Trophoblast cell (in vitro differentiated cells and primary cell): ENCODE measurements around the gene TMEM250.

ENCODE experiments used
- DNase-seq, 2 donors: peaks; one replicate each; pipeline ENCODE4 v3.0.0-alpha.2; 2016
- H2AFZ ChIP-seq: 2 replicates; pipeline ENCODE4 v1.6.1; 2013; ENCODE audit warnings: low read length, moderate library complexity, mild to moderate bottlenecking; ENCODE audit not compliant: insufficient read depth, poor library complexity
- H2AK5ac ChIP-seq: 2 replicates; pipeline ENCODE4 v1.6.1; 2013; ENCODE audit warnings: mild to moderate bottlenecking, low read length
- H2BK120ac ChIP-seq: 2 replicates; pipeline ENCODE4 v1.6.1; 2013; ENCODE audit warnings: low read length, mild to moderate bottlenecking, moderate library complexity; ENCODE audit not compliant: insufficient read depth, poor library complexity
- H2BK12ac ChIP-seq: 2 replicates; pipeline ENCODE4 v1.6.1; 2013; ENCODE audit warnings: mild to moderate bottlenecking, low read length, moderate library complexity
- H2BK5ac ChIP-seq: 2 replicates; pipeline ENCODE4 v1.6.1; 2013; ENCODE audit warnings: low read length, low read depth, moderate library complexity, mild to moderate bottlenecking; ENCODE audit not compliant: poor library complexity
- H3K14ac ChIP-seq: 2 replicates; pipeline ENCODE4 v1.6.1; 2013; ENCODE audit warnings: mild to moderate bottlenecking, low read length
- H3K18ac ChIP-seq: 2 replicates; pipeline ENCODE4 v1.6.1; 2013; ENCODE audit warnings: mild to moderate bottlenecking, low read length
- H3K23ac ChIP-seq: 2 replicates; pipeline ENCODE4 v1.6.1; 2013; ENCODE audit warnings: low read length
- H3K27ac ChIP-seq: 2 replicates; pipeline ENCODE4 v1.5.1; 2013; ENCODE audit warnings: low read depth, mild to moderate bottlenecking, inconsistent platforms, low read length, moderate library complexity
- H3K27me3 ChIP-seq: 2 replicates; pipeline ENCODE4 v1.6.1; 2013; ENCODE audit warnings: inconsistent platforms, mild to moderate bottlenecking, low read length, moderate library complexity; ENCODE audit not compliant: insufficient read depth
- H3K36me3 ChIP-seq, 2 experiments: 1 replicate in 1 of 2; 2 replicates in 1 of 2; pipeline ENCODE4 v1.6.1; 2013; ENCODE audit warnings: low read length in 2 of 2, mild to moderate bottlenecking in 2 of 2, moderate library complexity in 1 of 2; ENCODE audit not compliant: insufficient read depth in 2 of 2, control insufficient read depth in 1 of 2
- H3K4ac ChIP-seq: 2 replicates; pipeline ENCODE4 v1.6.1; 2013; ENCODE audit warnings: low read depth, mild to moderate bottlenecking, low read length, moderate library complexity
- H3K4me1 ChIP-seq, 2 experiments: 1 replicate in 1 of 2; 2 replicates in 1 of 2; pipeline ENCODE4 v1.6.1; 2013; ENCODE audit warnings: low read length in 2 of 2, mild to moderate bottlenecking in 2 of 2, moderate library complexity in 1 of 2; ENCODE audit not compliant: insufficient read depth in 2 of 2, control insufficient read depth in 1 of 2
- H3K4me2 ChIP-seq: 2 replicates; pipeline ENCODE4 v1.6.1; 2013; ENCODE audit warnings: inconsistent platforms, mild to moderate bottlenecking, low read length, moderate library complexity
- H3K4me3 ChIP-seq: 2 replicates; pipeline ENCODE4 v1.5.1; 2013; ENCODE audit warnings: mild to moderate bottlenecking, low read depth, low read length, inconsistent platforms
- H3K79me1 ChIP-seq: one replicate; pipeline ENCODE4 v1.6.1; 2013; ENCODE audit warnings: low read length
- H3K79me2 ChIP-seq: 2 replicates; pipeline ENCODE4 v1.6.1; 2013; ENCODE audit warnings: low read length, mild to moderate bottlenecking; ENCODE audit not compliant: control insufficient read depth, insufficient read depth, poor library complexity
- H3K9ac ChIP-seq: 2 replicates; pipeline ENCODE4 v1.6.1; 2013; ENCODE audit warnings: mild to moderate bottlenecking, low read length
- H3K9me3 ChIP-seq: 2 replicates; pipeline ENCODE4 v1.6.1; 2013; ENCODE audit warnings: low read depth, mild to moderate bottlenecking, control low read depth, inconsistent platforms, low read length; ENCODE audit not compliant: insufficient read depth
- H4K12ac ChIP-seq: 2 replicates; pipeline ENCODE4 v1.6.1; 2013; ENCODE audit warnings: low read depth, mild to moderate bottlenecking, low read length, moderate library complexity
- H4K8ac ChIP-seq: 2 replicates; pipeline ENCODE4 v1.6.1; 2013; ENCODE audit warnings: low read depth, mild to moderate bottlenecking, low read length, moderate library complexity
- H4K91ac ChIP-seq: one replicate; pipeline ENCODE4 v1.6.1; 2013; ENCODE audit warnings: low read depth, mild to moderate bottlenecking, low read length, moderate library complexity
- WGBS: extraction: QIAGEN DNeasy Blood & Tissue Kit; methylation state at CpG from one replicate; pipeline ENCODE4 v1.1.7; 2013; ENCODE audit warnings: missing lambda C conversion rate; ENCODE audit not compliant: insufficient read length, insufficient coverage; ENCODE audit errors: extremely low coverage; 5-methylcytosine and 5-hydroxymethylcytosine counted together

TMEM250 gene

DNA sequence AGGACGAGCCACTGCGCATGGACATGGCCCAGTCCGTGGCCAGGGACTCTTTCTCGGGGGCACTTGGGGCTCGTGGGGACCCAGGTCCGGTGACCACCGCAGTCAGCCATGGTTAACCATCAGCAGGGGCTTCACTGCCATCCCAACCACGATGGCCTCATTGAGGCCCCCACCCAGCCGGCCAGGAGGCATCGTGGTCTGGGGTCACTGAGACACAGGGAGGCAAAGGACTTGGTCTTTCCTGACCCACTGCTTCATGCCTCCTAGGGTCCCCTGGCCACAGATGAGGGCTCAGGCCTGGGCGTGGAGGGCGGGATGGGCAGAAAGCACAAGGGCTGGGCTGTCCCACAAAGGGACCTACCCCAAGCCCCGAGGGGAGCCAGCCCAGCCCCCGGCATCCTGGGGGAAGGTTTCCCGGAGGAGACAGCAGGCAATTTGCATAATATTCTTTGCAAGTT, 30.2 kb downstream of the TMEM250 start:
- Histone ChIP-seq H2AK5ac (no peak overlapping the region), H4K8ac (no peak overlapping the region), H2BK120ac (no peak overlapping the region), H2BK5ac (no peak overlapping the region), H2AFZ (no peak overlapping the region), H3K4ac (no peak overlapping the region), H3K4me1 (peaks cover 20 to 22% of the 10 kb centered on the region in 2 experiments), H3K79me2 (peaks cover 4% of the 10 kb centered on the region), H3K4me2 (no peak overlapping the region), H3K27me3 (no peaks in the 10 kb centered on the region), H2BK12ac (no peak overlapping the region), H3K4me3 (no peak overlapping the region), H3K18ac (no peak overlapping the region), H3K36me3 (peaks cover 5 to 7% of the 10 kb centered on the region in 2 experiments), H3K79me1 (peaks cover 12% of the 10 kb centered on the region), H3K27ac (no peak overlapping the region), H4K12ac (no peak overlapping the region), H3K9ac (no peak overlapping the region), H3K14ac (no peak overlapping the region), H4K91ac (no peak overlapping the region), H3K23ac (no peak overlapping the region), H3K9me3 (no peaks in the 10 kb centered on the region)
- WGBS, result no CpG with 5 or more reads among the region's 15 CpGs
- DNase-seq, result no peak

- H3K36me3 ChIP-seq, result peaks cover 7% of the 10 kb centered on the region in 2 experiments
- H4K8ac ChIP-seq, result no peak overlapping the region
- no peaks in the 10 kb centered on the region for H3K27me3 ChIP-seq
- no peak overlapping the region for H2BK5ac ChIP-seq
- no peak overlapping the region for H3K27ac ChIP-seq
- no peak overlapping the region for H3K4me3 ChIP-seq
- H2AFZ ChIP-seq, result no peak overlapping the region
- H3K14ac ChIP-seq, result no peak overlapping the region
- H3K18ac ChIP-seq, result no peak overlapping the region
- H4K12ac ChIP-seq, result no peak overlapping the region
- H2BK12ac ChIP-seq, result no peak overlapping the region
- no peak overlapping the region for H2BK120ac ChIP-seq
- no peaks in the 10 kb centered on the region for H3K9me3 ChIP-seq
- no peak overlapping the region for H2AK5ac ChIP-seq
- DNase-seq, result no peak
- no peak overlapping the region for H3K9ac ChIP-seq
- no peak overlapping the region for H3K23ac ChIP-seq
- peaks cover 18 to 22% of the 10 kb centered on the region in 2 experiments for H3K4me1 ChIP-seq
- no peak overlapping the region for H3K4ac ChIP-seq
- H3K79me1 ChIP-seq, result peaks cover 12% of the 10 kb centered on the region
- no peak overlapping the region for H4K91ac ChIP-seq
- no CpG with 5 or more reads among the region's 24 CpGs for WGBS
- peaks cover 4% of the 10 kb centered on the region for H3K79me2 ChIP-seq
- H3K4me2 ChIP-seq, result no peak overlapping the region
Observed at GRCh38 chr9:136087741-136088480, 30.8 kb downstream of the TMEM250 start.

DNA sequence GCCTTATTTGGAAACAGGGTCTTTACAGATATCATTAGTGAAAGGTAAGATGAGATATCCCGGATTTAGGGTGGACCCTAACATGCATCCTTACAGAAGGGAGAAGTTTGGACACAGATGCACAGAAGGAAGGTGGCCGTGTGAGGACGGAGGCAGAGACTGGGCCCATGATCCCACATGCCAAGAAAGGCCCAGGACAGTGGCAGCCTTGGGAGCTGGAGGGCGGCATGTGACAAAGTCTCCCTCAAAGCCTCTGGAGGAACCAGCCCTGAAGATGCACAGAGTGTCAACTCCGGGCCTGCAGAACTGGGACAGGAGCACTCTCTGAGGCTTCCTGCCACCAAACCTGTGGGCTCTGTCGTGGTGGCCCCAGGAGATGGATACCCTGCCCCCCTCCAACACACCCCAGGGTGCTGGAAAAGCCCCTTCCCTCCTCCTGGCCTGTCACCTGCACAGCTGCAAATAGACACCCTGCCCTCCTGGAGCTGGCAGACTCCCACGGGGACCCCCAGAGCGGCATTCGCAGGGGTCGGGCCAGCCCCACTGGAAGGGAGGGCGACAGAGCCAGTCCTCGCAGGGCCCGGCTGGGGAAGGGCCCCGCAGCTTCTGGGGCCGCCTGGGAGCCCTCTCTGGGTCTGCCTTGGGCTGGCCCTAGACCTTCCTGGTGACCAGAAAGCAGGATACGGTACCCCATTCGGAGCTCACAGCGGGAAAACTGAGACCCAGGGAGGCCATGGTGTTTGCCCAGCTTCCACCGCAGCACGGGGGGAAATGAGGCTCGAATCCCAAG, 31.5 kb downstream of the TMEM250 start:
- Histone ChIP-seq H3K4me1 (peaks cover 15 to 18% of the 10 kb centered on the region in 2 experiments), H2AK5ac (no peak overlapping the region), H3K27ac (no peak overlapping the region), H4K12ac (no peak overlapping the region), H3K36me3 (peaks cover 1 to 7% of the 10 kb centered on the region in 2 experiments), H3K23ac (no peak overlapping the region), H3K79me1 (peaks cover 10% of the 10 kb centered on the region), H3K14ac (no peak overlapping the region), H3K9me3 (no peaks in the 10 kb centered on the region), H3K18ac (no peak overlapping the region), H4K8ac (no peak overlapping the region), H2BK120ac (no peak overlapping the region), H2AFZ (no peak overlapping the region), H3K27me3 (no peaks in the 10 kb centered on the region), H4K91ac (no peak overlapping the region), H3K79me2 (peaks cover 2% of the 10 kb centered on the region), H3K4me3 (no peak overlapping the region), H2BK12ac (no peak overlapping the region), H2BK5ac (no peak overlapping the region), H3K4me2 (no peak overlapping the region), H3K4ac (peak overlapping the region; percentile 12), H3K9ac (no peak overlapping the region)
- no CpG with 5 or more reads among the region's 21 CpGs for WGBS
- DNase-seq, result no peak

GRCh38 chr9:136086213-136086881, 32.3 kb downstream of the TMEM250 start:
- Histone ChIP-seq H3K36me3 (peaks cover 0 to 7% of the 10 kb centered on the region in 2 experiments), H3K23ac (no peak overlapping the region), H3K14ac (no peak overlapping the region), H2BK120ac (no peak overlapping the region), H2BK12ac (no peak overlapping the region), H3K4ac (no peak overlapping the region), H3K18ac (no peak overlapping the region), H4K12ac (no peak overlapping the region), H3K79me1 (peaks cover 4% of the 10 kb centered on the region), H3K4me2 (no peak overlapping the region), H3K4me1 (peaks cover 8 to 10% of the 10 kb centered on the region in 2 experiments), H3K9ac (no peak overlapping the region), H3K4me3 (no peak overlapping the region), H4K8ac (no peak overlapping the region), H2AFZ (no peak overlapping the region), H4K91ac (no peak overlapping the region), H3K79me2 (no peaks in the 10 kb centered on the region), H3K9me3 (no peaks in the 10 kb centered on the region), H2AK5ac (no peak overlapping the region), H3K27me3 (no peaks in the 10 kb centered on the region), H3K27ac (no peak overlapping the region), H2BK5ac (no peak overlapping the region)
- no CpG with 5 or more reads among the region's 24 CpGs for WGBS
- no peak for DNase-seq
